Measurements from ENCODE around the gene PEAK1.
"Not testable (repeated sequence)": the region's sequence is repeated elsewhere in the genome, so short reads cannot be mapped to it uniquely, and the experiment has no call there.

Gene PEAK1

GRCh38 chr15:77225088-77225487, 194.8 kb downstream of the PEAK1 start:
- DNase-seq: no peak

- no peak for DNase-seq
Measured at GRCh38 chr15:77224352-77224751, 195.6 kb downstream of the PEAK1 start.

DNA sequence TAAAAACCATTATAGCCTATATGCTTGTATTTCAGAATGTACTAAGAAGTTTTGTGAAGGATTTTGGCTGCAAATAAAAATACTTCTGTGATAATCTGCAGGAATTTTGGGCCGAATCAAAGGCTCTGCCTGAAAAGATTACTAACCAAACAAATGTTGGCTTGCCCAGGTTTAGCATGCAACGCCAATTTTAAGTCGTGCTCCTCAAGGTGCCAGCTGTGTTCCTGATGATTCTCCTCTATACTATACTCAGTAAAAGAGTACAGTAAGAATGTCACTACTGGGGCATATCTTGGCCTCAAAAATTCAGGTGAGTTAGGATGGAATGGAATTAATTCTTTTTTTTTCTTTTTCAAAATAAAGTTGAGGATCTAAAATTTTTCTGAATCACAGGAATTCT, 198.2 kb downstream of the PEAK1 start:
- DNase-seq: no peak

DNA sequence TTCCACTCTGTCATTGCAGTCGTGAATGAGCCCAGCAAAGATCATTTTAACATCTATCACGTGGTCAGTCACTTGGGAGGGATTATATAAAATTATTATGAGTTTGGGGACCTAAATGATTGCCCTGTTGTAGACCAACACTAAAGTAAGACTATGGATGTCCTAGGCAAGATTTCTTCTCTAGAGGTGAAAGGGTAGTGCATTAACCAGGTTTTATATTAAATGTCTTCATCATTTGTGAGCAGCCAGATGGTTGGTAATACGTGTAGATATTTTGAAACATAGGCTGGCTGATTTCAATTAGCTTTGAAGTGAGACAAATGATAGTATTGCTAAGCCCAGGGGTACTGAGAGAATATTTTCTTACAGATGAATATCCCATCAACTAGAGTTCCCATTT, 198.7 kb downstream of the PEAK1 start:
- DNase-seq: no peak

GRCh38 chr15:77219841-77220240, 200.1 kb downstream of the PEAK1 start:
- DNase-seq: no peak

GRCh38 chr15:77209221-77209620, 210.7 kb downstream of the PEAK1 start:
- no peak for DNase-seq

GRCh38 chr15:77208241-77208640, 211.7 kb downstream of the PEAK1 start:
- no peak for DNase-seq

GRCh38 chr15:77201665-77202064, 218.2 kb downstream of the PEAK1 start:
- no peak for DNase-seq

DNA sequence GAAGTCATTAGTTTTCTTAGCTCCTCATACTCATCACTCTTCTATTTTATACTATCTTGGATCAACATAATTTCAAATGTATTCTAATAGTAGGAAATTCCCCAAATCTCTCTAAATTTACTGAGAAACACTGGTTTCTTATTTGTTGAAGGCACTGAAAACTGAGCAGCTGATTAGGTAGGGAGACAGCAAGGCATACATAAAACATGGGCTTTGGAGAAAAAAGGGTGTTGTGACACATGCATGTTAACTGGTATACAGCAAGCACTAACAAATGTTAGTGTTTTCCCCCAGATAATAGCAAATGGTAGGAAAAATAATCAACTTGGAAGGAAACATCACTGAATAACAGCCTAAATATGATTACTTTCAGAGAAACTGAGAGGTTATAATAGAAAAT, 223.5 kb downstream of the PEAK1 start:
- no peak for DNase-seq

- no peak for DNase-seq
Measured at GRCh38 chr15:77195586-77195985, 224.3 kb downstream of the PEAK1 start.

DNA sequence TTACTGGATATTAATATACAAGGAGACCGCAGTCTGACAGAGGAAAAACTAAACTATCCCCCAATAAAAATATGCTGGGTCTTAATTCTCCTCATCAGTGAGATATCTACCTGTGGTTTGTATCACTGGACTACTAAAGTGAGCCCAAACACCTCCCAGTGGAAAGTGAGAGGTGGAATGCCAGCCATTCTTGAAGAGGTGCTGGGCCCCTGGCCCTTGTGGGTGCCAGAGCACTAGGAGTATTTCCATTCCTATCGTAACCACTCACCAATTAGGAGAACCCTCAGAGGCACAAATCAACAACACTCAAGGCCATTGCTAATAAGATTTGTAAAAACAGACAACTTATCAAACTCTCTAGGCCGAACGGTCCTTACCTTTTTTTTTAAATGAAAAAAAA, 227.5 kb downstream of the PEAK1 start:
- DNase-seq: no peak

- no peak for DNase-seq
Measured at GRCh38 chr15:77191230-77191834, 228.6 kb downstream of the PEAK1 start.

DNA sequence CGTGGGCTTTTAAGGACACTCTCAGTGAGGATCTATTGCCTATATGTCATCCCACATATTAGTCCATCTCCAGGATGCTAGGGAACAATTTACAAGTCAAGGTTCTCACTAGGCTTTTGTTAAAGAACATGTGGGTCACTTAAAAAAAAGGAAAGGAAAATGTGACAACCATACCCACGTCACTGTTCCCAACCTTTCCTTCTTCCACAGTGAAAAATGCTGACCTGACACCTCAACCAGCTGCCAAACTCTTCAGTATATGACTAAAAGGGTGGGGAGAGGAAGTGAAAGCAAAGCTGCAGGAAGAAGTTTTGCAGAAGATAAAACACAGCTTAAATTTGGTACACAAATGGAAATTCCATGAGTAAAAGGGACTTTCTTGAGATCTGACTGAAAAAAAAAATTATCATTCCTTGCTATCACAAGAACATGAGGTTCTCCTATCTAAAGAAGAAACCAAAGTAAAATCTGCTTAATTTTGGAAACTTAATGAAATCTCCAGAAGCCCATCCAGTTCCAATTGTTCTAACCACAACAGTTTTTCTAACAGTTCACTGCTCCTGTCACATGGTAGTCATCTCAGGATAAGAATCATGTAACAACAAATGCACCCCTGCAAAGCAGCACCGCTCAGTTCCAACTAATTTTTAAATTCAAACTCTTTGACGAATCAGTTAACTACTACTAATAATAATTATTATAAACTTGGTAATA, 232.0 kb downstream of the PEAK1 start:
- DNase-seq: peak; percentile 26

DNA sequence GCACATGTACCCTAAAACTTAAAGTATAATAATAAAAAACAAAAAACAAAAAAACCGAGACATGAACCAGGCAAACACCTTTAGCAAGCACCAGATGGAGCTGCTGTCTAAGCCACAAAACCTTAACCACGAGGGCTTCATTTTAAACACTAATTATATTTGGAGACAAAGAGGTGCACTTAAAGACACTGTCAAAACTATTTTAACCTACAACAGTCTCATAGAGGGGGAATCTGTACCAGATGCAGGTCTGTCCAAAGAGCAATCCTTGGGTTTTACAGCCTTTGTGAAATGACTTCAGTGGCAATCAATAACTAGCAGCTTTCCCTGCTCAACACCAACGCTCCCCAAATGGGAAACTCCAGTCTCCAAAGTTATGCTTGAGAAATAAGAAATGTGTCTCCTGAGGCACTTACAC, 233.3 kb downstream of the PEAK1 start:
- DNase-seq: no peak

DNA sequence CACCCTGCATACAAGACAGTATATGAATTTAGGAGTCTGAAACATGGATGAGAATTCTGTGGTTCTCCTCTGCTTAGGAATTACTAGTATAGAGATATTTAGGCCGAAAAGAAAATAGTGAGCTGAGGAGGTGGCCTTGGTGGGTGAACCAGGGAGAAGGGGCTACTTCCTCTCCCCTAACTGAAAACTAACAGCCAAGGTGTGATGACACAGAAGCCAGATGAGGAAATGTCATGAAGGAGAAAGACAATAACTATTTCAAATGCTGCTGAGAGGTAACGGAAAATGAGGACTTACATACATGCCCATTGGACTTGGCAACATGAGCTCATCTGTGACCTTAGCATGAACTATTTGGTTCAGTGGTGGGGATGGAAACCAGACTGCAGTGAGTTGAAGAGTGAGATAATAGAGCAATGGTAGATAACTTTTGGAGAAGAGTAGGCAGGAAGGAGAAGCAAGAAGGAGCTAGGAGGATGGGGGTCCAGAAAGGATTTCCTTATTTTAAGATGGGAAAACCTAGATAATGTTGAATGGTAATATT, 234.6 kb downstream of the PEAK1 start:
- no peak for DNase-seq

DNA sequence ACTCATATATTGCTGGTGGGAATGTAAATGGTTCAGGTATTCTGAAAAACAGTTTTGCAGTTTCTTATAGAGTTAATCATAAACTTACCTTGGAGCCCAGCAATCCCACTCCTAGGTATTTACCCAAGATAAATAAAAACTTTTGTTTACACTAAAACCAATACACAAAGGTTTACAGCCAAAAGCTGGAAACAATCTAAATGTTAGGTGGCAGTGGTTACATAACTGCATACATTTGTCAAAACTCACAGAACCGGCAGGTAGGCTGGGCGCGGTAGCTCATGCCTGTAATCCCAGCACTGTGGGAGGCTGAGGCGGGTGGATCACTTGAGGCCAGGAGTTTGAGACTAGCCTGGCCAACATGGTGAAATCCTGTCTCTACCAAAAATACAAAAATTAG, 235.6 kb downstream of the PEAK1 start:
- DNase-seq: not testable (repeated sequence)

DNA sequence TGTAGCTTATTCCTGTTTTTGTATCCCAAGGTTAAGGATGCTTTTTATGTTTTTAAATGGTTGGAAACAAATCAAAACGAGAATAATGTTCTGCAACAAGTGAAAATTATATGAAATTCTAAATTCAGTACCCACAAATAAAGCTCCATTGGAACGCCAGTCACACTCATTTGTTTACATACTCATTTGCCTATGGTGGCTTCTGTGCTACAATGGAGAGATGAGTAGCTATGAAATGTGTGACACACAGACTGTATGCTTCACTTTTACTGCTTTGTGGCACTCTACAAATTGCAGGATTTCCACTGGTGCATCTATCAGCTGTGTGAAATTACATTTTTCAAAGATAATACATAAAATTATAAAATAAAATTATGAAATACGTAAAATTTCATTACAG, 236.8 kb downstream of the PEAK1 start:
- no peak for DNase-seq

GRCh38 chr15:77181305-77182074, 238.4 kb downstream of the PEAK1 start:
- no peak for DNase-seq

DNA sequence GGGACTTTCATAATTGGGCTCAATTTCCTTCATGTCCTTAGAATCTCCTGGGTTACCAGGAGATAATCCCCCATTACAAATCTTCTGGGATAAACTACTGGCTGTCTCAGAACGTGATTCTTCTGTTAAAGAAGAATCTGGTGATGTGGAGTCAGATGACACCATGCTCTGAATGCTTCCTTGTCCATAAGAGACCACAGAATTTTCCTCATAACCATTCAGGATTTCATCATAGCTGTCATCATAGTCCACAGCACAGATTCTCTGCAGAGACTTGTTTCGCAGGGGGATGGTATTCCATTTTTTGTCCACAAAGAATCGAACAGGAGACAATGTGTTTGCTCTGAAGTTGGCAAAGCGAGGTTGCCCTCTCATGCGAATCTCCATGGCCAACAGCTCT, 239.1 kb downstream of the PEAK1 start:
- DNase-seq: no peak

GRCh38 chr15:77180270-77180669, 239.6 kb downstream of the PEAK1 start:
- no peak for DNase-seq

- no peak for DNase-seq
Measured at GRCh38 chr15:77179541-77179998, 240.3 kb downstream of the PEAK1 start.

DNA sequence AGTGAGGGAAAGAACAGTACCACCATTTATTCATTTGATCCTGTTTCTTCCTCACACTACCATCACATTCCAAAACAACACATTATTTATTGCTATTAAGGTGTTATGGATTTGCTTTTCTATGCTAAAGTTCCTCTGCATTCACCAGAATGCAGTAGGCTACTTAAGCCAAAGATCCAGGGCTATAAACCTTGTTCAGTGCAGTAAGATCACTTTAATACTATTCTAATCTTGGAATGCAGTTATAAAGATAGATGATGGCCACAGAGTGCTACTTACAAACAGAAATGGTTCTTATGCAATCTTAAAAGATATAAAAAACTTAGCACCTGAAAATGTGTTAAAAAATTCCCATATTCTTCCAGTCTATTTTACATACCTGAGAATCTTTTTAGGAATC, 241.5 kb downstream of the PEAK1 start:
- DNase-seq: no peak

DNA sequence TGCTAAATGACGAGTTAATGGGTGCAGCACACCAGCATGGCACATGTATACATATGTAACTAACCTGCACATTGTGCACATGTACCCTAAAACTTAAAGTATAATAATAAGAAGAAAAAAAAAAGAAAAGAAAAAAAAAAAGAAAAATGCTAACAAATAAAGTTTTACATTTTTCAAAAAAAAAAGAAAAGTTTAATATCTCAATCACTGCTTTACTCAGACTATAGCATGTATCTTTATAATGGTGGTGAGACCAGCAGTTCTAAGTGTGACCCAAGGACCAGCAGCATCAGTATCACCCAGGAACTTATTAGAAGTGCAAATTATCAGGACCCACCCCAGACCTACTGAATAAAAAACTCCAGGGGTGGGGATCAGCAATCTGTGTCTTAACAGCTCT, 243.8 kb downstream of the PEAK1 start:
- DNase-seq: not testable (repeated sequence)

GRCh38 chr15:77173487-77173886, 246.4 kb downstream of the PEAK1 start:
- DNase-seq: no peak

Data from NCI-H226 (cell line).